ENCODE results near the gene PSPC1. TPM values are rescaled to one million over a fixed set of nuclear protein-coding genes. Genes with fewer than 3 reads are reported as not detected.

PSPC1 gene
- total and polyA plus RNA-seq, 2 experiments from 2014 or later, result 26.5 to 62.6 TPM

GRCh38 chr13:19685034-19685433, 97.7 kb downstream of the PSPC1 start:
- H3K4me1 ChIP-seq (ENCODE audit: insufficient read depth), result no peaks in the 10 kb centered on the region
- no peaks in the 10 kb centered on the region for H3K9me2 ChIP-seq (replicated peaks; ENCODE audit: insufficient read depth)
- no peaks in the 10 kb centered on the region for H3K9me3 ChIP-seq (ENCODE audit: low read depth)
- H3K79me2 ChIP-seq, result no peaks in the 10 kb centered on the region
- no peak overlapping the region for H3K4me2 ChIP-seq
- H2AFZ ChIP-seq, result no peak overlapping the region
- DNase-seq (ENCODE audit: low spot score), result peak; percentile 58
- H3K36me3 ChIP-seq (replicated peaks; ENCODE audit: insufficient read depth, low read depth), result no peaks in the 10 kb centered on the region
- H3K27me3 ChIP-seq, result no peaks in the 10 kb centered on the region
- peak overlapping the region; percentile 30 for H3K27ac ChIP-seq
- 54% methylated on average over 5 of the region's 5 CpGs for WGBS (ENCODE audit: low lambda C conversion rate, missing lambda C conversion rate)
- H4K20me1 ChIP-seq (ENCODE audit: insufficient read depth, poor library complexity, severe bottlenecking), result no peaks in the 10 kb centered on the region
- no peak overlapping the region for H3K4me3 ChIP-seq
- TF ChIP-seq EZH2 (IDR thresholded peaks at IDR 0.05; ENCODE audit: borderline replicate concordance) (no peak), EZH2phosphoT487 (IDR thresholded peaks at IDR 0.05; ENCODE audit: low read depth, severe bottlenecking, unreplicated experiment) (no peak), CTCF (IDR thresholded peaks at IDR 0.05; ENCODE audit: poor library complexity) (no peak)

- Histone ChIP-seq H3K36me3 (replicated peaks; ENCODE audit: insufficient read depth, low read depth) (no peaks in the 10 kb centered on the region), H3K4me3 (no peak overlapping the region), H3K79me2 (no peaks in the 10 kb centered on the region), H3K4me1 (ENCODE audit: insufficient read depth) (no peaks in the 10 kb centered on the region), H3K27ac (no peak overlapping the region), H4K20me1 (ENCODE audit: insufficient read depth, poor library complexity, severe bottlenecking) (no peaks in the 10 kb centered on the region), H2AFZ (no peak overlapping the region), H3K27me3 (no peaks in the 10 kb centered on the region), H3K4me2 (no peak overlapping the region), H3K9me2 (replicated peaks; ENCODE audit: insufficient read depth) (no peaks in the 10 kb centered on the region), H3K9me3 (ENCODE audit: low read depth) (no peaks in the 10 kb centered on the region)
- no peak for DNase-seq (ENCODE audit: low spot score)
- no peak for TF ChIP-seq EZH2phosphoT487 (IDR thresholded peaks at IDR 0.05; ENCODE audit: low read depth, severe bottlenecking, unreplicated experiment)
- TF ChIP-seq EZH2 (IDR thresholded peaks at IDR 0.05; ENCODE audit: borderline replicate concordance), result no peak
- no peak for TF ChIP-seq CTCF (IDR thresholded peaks at IDR 0.05; ENCODE audit: poor library complexity)
- WGBS (ENCODE audit: low lambda C conversion rate, missing lambda C conversion rate), result 74% methylated on average over 2 of the region's 2 CpGs
Observed at GRCh38 chr13:19681517-19681916, 101.2 kb downstream of the PSPC1 start.

- Histone ChIP-seq H4K20me1 (ENCODE audit: insufficient read depth, poor library complexity, severe bottlenecking) (no peaks in the 10 kb centered on the region), H3K4me3 (no peak overlapping the region), H3K79me2 (no peaks in the 10 kb centered on the region), H3K9me3 (ENCODE audit: low read depth) (no peaks in the 10 kb centered on the region), H3K36me3 (replicated peaks; ENCODE audit: insufficient read depth, low read depth) (no peaks in the 10 kb centered on the region), H3K4me2 (no peak overlapping the region), H3K9me2 (replicated peaks; ENCODE audit: insufficient read depth) (no peaks in the 10 kb centered on the region), H2AFZ (no peak overlapping the region), H3K27me3 (no peaks in the 10 kb centered on the region), H3K27ac (no peak overlapping the region), H3K4me1 (ENCODE audit: insufficient read depth) (no peaks in the 10 kb centered on the region)
- WGBS (ENCODE audit: low lambda C conversion rate, missing lambda C conversion rate), result 82% methylated on average over 7 of the region's 7 CpGs
- TF ChIP-seq EZH2 (IDR thresholded peaks at IDR 0.05; ENCODE audit: borderline replicate concordance) (no peak), EZH2phosphoT487 (IDR thresholded peaks at IDR 0.05; ENCODE audit: low read depth, severe bottlenecking, unreplicated experiment) (no peak), CTCF (IDR thresholded peaks at IDR 0.05; ENCODE audit: poor library complexity) (no peak)
- DNase-seq (ENCODE audit: low spot score), result no peak
Observed at GRCh38 chr13:19680751-19681150, 102.0 kb downstream of the PSPC1 start.

- Histone ChIP-seq H3K79me2 (no peaks in the 10 kb centered on the region), H3K9me2 (replicated peaks; ENCODE audit: insufficient read depth) (no peaks in the 10 kb centered on the region), H3K4me2 (no peak overlapping the region), H3K4me3 (no peak overlapping the region), H2AFZ (no peak overlapping the region), H3K9me3 (ENCODE audit: low read depth) (no peaks in the 10 kb centered on the region), H3K36me3 (replicated peaks; ENCODE audit: insufficient read depth, low read depth) (no peaks in the 10 kb centered on the region), H4K20me1 (ENCODE audit: insufficient read depth, poor library complexity, severe bottlenecking) (no peaks in the 10 kb centered on the region), H3K27me3 (no peaks in the 10 kb centered on the region), H3K4me1 (ENCODE audit: insufficient read depth) (no peaks in the 10 kb centered on the region), H3K27ac (no peak overlapping the region)
- 95% methylated on average over 3 of the region's 3 CpGs for WGBS (ENCODE audit: low lambda C conversion rate, missing lambda C conversion rate)
- DNase-seq (ENCODE audit: low spot score), result no peak
- TF ChIP-seq EZH2phosphoT487 (IDR thresholded peaks at IDR 0.05; ENCODE audit: low read depth, severe bottlenecking, unreplicated experiment), result no peak
- no peak for TF ChIP-seq CTCF (IDR thresholded peaks at IDR 0.05; ENCODE audit: poor library complexity)
- TF ChIP-seq EZH2 (IDR thresholded peaks at IDR 0.05; ENCODE audit: borderline replicate concordance), result no peak
Observed at GRCh38 chr13:19676168-19676567, 106.6 kb downstream of the PSPC1 start.

Measured in hepatocyte (in vitro differentiated cells).